DND-41 (cell line): ENCODE measurements around the gene CCDC73.

Experiments
- ATAC-seq: fragments of 200-7000 bp; cut with Tn5 transposase; 3 replicates; pipeline ENCODE4 v1.9.1; 2021; ENCODE audit warnings: low read depth; ENCODE audit not compliant: insufficient read depth
- DNase-seq: peaks from one replicate; pipeline ENCODE4 v3.0.0-alpha.2; 2020
- H2AFZ ChIP-seq: 2 replicates; pipeline ENCODE4 v1.6.0; 2012; ENCODE audit warnings: low read depth, low read length
- H3K27ac ChIP-seq: 2 replicates; pipeline ENCODE4 v1.5.1; 2012; ENCODE audit warnings: low read length, inconsistent platforms
- H3K27me3 ChIP-seq: fragments of 200-600 bp; sonication (generic); 2 replicates; pipeline ENCODE4 v1.6.0; 2012; ENCODE audit warnings: low read length, mild to moderate bottlenecking, inconsistent platforms; ENCODE audit not compliant: insufficient read depth, poor library complexity
- H3K36me3 ChIP-seq: 2 replicates; pipeline ENCODE4 v1.5.1; 2012; ENCODE audit warnings: low read length, inconsistent platforms; ENCODE audit not compliant: insufficient read depth
- H3K4me1 ChIP-seq: 2 replicates; pipeline ENCODE4 v1.5.1; 2012; ENCODE audit warnings: mild to moderate bottlenecking, low read length; ENCODE audit not compliant: insufficient read depth
- H3K4me2 ChIP-seq: 2 replicates; pipeline ENCODE4 v1.6.0; 2012; ENCODE audit warnings: mild to moderate bottlenecking, moderate library complexity, low read length, inconsistent platforms; ENCODE audit not compliant: insufficient read depth
- H3K4me3 ChIP-seq, 2 experiments: fragments of 200-600 bp in 1 of 2; shearing (Covaris generic) in 1 of 2; 2 replicates each; pipeline ENCODE4 v1.5.1; 2012 to 2016; ENCODE audit warnings: inconsistent platforms in 2 of 2, low read length in 2 of 2, mild to moderate bottlenecking in 2 of 2, low read depth in 1 of 2, moderate library complexity in 1 of 2
- H3K79me2 ChIP-seq: 2 replicates; pipeline ENCODE4 v1.6.0; 2012; ENCODE audit warnings: low read length, inconsistent platforms; ENCODE audit not compliant: insufficient read depth
- H3K9ac ChIP-seq: 2 replicates; pipeline ENCODE4 v1.6.0; 2012; ENCODE audit warnings: low read depth, mild to moderate bottlenecking, inconsistent platforms, low read length, moderate library complexity
- H3K9me3 ChIP-seq: 2 replicates; pipeline ENCODE4 v1.5.1; 2012; ENCODE audit warnings: low read length, moderate library complexity, mild to moderate bottlenecking, inconsistent platforms; ENCODE audit not compliant: insufficient read depth, severe bottlenecking
- H4K20me1 ChIP-seq: 2 replicates; pipeline ENCODE4 v1.6.0; 2012; ENCODE audit warnings: low read length; ENCODE audit not compliant: insufficient read depth
- EZH2 ChIP-seq: IDR thresholded peaks from 3 replicates; pipeline ENCODE4 v1.6.1; 2012; ENCODE audit warnings: borderline replicate concordance, low read depth, mild to moderate bottlenecking, moderate library complexity, low read length, inconsistent platforms; ENCODE audit not compliant: severe bottlenecking
- TF ChIP-seq, protein P1 (sequence below): IDR thresholded peaks from 2 replicates; pipeline ENCODE4 v1.5.1; 2012; ENCODE audit warnings: borderline replicate concordance, low read length, moderate library complexity, mild to moderate bottlenecking; ENCODE audit not compliant: poor library complexity, severe bottlenecking; ENCODE audit errors: extremely low read depth

Gene CCDC73

DNA sequence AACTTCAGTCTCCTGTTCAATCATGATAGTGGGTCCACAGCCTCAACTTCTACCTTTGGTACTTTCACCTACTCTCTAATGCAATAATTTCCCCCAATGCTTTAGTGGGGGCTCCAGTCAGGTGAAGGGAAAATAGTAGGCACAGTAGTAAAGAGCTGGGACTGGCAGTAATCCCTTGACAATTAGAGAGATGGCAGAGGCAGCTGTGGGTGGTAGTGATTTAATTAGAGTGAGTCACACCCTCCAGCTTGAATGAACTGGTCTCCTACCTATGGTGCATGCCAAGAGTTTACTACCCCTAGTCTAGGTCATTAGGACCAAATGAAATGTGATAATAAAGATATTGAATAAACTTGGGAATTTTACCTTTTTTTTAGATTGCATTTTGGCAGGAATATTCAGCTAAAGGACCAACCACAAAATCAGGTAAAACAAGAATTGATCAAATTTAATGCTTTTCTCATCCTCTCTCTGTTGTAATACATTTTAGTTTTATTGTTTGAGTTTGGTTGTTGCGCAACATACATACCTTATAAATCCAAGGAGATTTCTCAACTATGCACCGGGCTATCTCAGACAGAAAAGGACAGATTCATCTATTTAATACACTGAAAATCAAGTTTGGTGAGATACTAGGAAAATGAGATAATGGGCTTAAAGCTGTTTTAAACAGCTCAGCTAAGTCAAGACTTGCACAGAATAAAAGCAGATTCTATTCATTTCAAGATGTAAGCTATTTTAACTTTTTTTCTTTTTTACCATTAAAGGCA, 44.2 kb upstream of the CCDC73 start:
- H3K27ac ChIP-seq = no peak overlapping the region
- H3K4me2 ChIP-seq = no peak overlapping the region
- no peak for DNase-seq

DNA sequence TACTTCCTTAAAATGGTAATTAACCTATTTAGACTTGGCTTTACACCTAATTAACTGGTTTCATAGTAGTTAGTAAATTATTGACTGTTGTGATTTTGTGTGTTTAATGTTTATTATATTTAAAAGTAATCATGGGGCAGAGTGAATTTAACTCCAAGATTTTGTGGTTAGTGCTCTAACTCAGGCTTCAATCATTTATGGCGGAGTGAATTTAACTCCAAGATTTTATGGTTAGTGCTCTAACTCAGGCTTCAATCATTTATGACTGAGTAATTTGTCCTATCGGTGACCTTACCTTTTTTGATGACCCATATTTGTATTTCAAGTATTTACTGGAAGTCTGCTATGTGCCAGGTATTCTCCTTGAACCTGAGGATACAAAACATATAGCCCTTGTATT, 42.5 kb upstream of the CCDC73 start:
- Histone ChIP-seq H3K27ac (no peak overlapping the region), H3K79me2 (no peaks in the 10 kb centered on the region), H3K9me3 (no peaks in the 10 kb centered on the region), H4K20me1 (no peaks in the 10 kb centered on the region), H3K4me2 (no peak overlapping the region), H3K4me1 (no peaks in the 10 kb centered on the region), H2AFZ (no peak overlapping the region), H3K36me3 (no peaks in the 10 kb centered on the region), H3K4me3 (no peak overlapping the region), H3K27me3 (peaks cover 5% of the 10 kb centered on the region), H3K9ac (no peak overlapping the region)
- no peak for ATAC-seq
- no peak for TF ChIP-seq EZH2
- TF ChIP-seq, protein P1, sequence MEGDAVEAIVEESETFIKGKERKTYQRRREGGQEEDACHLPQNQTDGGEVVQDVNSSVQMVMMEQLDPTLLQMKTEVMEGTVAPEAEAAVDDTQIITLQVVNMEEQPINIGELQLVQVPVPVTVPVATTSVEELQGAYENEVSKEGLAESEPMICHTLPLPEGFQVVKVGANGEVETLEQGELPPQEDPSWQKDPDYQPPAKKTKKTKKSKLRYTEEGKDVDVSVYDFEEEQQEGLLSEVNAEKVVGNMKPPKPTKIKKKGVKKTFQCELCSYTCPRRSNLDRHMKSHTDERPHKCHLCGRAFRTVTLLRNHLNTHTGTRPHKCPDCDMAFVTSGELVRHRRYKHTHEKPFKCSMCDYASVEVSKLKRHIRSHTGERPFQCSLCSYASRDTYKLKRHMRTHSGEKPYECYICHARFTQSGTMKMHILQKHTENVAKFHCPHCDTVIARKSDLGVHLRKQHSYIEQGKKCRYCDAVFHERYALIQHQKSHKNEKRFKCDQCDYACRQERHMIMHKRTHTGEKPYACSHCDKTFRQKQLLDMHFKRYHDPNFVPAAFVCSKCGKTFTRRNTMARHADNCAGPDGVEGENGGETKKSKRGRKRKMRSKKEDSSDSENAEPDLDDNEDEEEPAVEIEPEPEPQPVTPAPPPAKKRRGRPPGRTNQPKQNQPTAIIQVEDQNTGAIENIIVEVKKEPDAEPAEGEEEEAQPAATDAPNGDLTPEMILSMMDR = no peak
- DNase-seq = no peak

More for the DNA sequence above, 44.2 kb upstream of the CCDC73 start:
- peaks cover 5% of the 10 kb centered on the region for H3K27me3 ChIP-seq
- H4K20me1 ChIP-seq = no peaks in the 10 kb centered on the region
- H3K79me2 ChIP-seq = no peaks in the 10 kb centered on the region
- H3K4me1 ChIP-seq = no peaks in the 10 kb centered on the region
- H3K9me3 ChIP-seq = no peaks in the 10 kb centered on the region
- H3K9ac ChIP-seq = no peak overlapping the region
- TF ChIP-seq EZH2 = no peak
- TF ChIP-seq, protein P1 = no peak
- H3K36me3 ChIP-seq = no peaks in the 10 kb centered on the region
- no peak overlapping the region for H3K4me3 ChIP-seq
- H2AFZ ChIP-seq = no peak overlapping the region
- ATAC-seq = no peak

DNA sequence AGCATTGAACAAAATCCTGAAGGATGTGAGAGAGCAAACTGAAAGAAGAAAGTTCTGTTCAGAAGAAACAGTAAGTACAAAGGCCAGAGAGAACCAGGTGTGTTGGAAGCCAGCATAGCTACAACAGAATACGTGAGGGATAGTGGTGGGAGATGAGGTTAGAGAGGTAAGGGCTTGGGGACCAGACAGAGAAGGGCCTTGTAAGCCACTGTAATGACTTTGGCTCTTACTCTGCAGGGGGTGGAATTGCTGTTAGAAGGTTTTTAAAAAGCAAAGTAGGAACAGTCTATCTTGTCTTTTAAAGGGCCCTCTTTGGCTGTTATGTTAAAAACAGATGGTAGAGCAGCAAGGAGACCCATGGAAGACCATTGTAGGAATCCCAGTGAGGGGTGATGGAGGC, 39.5 kb upstream of the CCDC73 start:
- Histone ChIP-seq H2AFZ (no peak overlapping the region), H4K20me1 (no peaks in the 10 kb centered on the region), H3K9me3 (no peaks in the 10 kb centered on the region), H3K79me2 (no peaks in the 10 kb centered on the region), H3K4me2 (no peak overlapping the region), H3K4me3 (no peak overlapping the region), H3K9ac (no peak overlapping the region), H3K36me3 (no peaks in the 10 kb centered on the region), H3K27ac (no peak overlapping the region), H3K4me1 (peaks cover 12% of the 10 kb centered on the region), H3K27me3 (peaks cover 5% of the 10 kb centered on the region)
- no peak for TF ChIP-seq EZH2
- TF ChIP-seq, protein P1 = no peak
- DNase-seq = no peak
- ATAC-seq = no peak
